HAP-1 (cell line): ENCODE results near the gene ATP2C2.

Experiments
- DNase-seq, 2 experiments: peaks; one replicate each; pipeline ENCODE4 v3.0.0-alpha.2; 2016 to 2020; ENCODE audit warnings: low spot score in 2 of 2
- H3K27me3 ChIP-seq: fragments of 250-450 bp; sonication (Bioruptor Pico); 2 replicates; pipeline ENCODE4 v1.5.1; 2020; ENCODE audit warnings: low read depth, mild to moderate bottlenecking, moderate library complexity
- H3K36me3 ChIP-seq: fragments of 250-450 bp; sonication (Bioruptor Pico); replicated peaks from 2 replicates; pipeline ENCODE4 v1.5.1; 2020; ENCODE audit warnings: mild to moderate bottlenecking
- H3K4me1 ChIP-seq: fragments of 250-450 bp; sonication (Bioruptor Pico); 2 replicates; pipeline ENCODE4 v1.5.1; 2020; ENCODE audit warnings: mild to moderate bottlenecking
- H3K4me3 ChIP-seq: fragments of 250-450 bp; sonication (Bioruptor Pico); 2 replicates; pipeline ENCODE4 v1.5.1; 2020; ENCODE audit warnings: mild to moderate bottlenecking, moderate library complexity
- H3K9me3 ChIP-seq: fragments of 250-450 bp; sonication (Bioruptor Pico); 2 replicates; pipeline ENCODE4 v1.5.1; 2020; ENCODE audit warnings: mild to moderate bottlenecking, moderate library complexity
- in situ Hi-C: fragments of 300-500 bp; cut with MboI; formaldehyde crosslinking; loops from 3 replicates; pipeline ENCODE4 v1.14.3; 2020; ENCODE audit warnings: low sequenced_read_pairs, inconsistent platforms, mixed read lengths

ATP2C2 gene

DNA sequence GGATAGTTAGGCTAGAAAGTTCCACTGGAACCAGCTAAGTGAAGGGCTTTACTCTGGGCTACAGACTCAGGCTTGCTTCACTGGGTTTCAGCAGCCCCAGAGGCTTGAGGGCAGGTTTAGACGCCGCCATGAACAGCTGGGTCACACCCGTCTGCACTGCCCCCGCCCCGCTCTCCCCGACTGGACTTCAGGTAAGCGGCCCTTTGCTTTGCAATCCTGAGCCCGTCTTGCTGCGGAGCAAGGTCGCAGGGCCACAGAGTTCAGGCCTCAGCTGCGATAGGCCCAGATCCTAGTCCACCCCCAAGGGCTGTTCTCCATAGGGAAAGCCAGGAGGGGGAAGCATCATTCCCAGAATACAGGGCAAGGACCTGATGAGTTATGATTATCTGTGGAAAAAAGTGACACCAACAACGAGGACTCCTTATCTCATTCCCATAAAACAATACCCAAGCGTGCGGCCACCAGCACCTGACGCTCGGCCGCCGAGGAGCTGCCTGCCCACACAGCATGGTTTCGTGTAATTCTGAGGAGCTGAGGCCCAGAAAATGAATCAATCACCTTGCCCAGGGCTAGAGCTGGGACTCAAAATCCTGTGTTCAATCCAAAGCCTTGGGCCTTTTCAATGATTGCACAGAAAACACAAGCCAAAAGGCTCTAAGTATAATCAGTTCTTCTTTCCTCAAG is 115.7 kb downstream of the ATP2C2 start:
- Histone ChIP-seq H3K36me3 (no peaks in the 10 kb centered on the region; the same call in none of the 2 replicates), H3K9me3 (no peaks in the 10 kb centered on the region), H3K4me1 (no peaks in the 10 kb centered on the region), H3K27me3 (no peaks in the 10 kb centered on the region), H3K4me3 (no peak overlapping the region)
- DNase-seq: no peak
- in situ Hi-C loops: loop anchor here (10.0 kb wide), 2 partner anchors 399 to 519 kb away; partner anchors contain the start of gene NECAB2

DNA sequence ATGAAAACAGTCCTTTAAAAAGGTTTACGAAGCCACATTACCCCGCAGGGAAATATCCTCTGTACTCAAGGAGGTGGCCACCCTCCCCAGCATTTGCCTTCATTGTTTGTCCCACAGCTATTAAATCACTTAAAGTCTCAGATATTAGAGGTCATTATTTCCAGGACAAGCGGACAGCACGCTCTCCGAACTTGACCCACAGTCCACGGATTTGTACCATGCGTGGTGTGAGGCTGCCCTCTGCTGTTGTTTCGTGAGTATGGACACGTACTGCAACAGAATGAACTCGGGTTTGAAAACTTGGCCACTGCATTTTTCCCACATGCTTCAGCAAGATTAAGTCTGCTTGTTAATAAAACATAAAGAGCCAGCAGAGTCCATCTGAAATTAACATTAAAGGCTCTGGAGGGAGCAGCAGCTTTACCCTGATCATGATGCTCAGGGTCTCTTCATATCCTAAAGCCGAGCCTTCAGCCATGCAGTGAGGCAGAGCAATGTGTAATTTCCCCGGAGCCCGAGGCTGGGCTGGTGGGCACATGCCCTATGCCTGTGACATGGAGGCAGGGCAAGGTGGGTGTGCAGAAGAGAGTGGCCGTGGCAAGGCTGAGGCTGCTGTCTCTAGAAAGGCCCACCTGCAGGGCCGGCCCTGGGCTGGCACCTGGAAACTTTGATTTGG is 116.4 kb downstream of the ATP2C2 start:
- H3K4me1 ChIP-seq: no peaks in the 10 kb centered on the region
- no peaks in the 10 kb centered on the region for H3K27me3 ChIP-seq
- DNase-seq: peak; percentile 30 to 73
- no peaks in the 10 kb centered on the region for H3K9me3 ChIP-seq
- in situ Hi-C loops: loop anchor here (10.0 kb wide), 2 partner anchors 400 to 520 kb away; partner anchors contain the start of gene NECAB2
- H3K4me3 ChIP-seq: no peak overlapping the region
- no peaks in the 10 kb centered on the region; the same call in none of the 2 replicates for H3K36me3 ChIP-seq

DNA sequence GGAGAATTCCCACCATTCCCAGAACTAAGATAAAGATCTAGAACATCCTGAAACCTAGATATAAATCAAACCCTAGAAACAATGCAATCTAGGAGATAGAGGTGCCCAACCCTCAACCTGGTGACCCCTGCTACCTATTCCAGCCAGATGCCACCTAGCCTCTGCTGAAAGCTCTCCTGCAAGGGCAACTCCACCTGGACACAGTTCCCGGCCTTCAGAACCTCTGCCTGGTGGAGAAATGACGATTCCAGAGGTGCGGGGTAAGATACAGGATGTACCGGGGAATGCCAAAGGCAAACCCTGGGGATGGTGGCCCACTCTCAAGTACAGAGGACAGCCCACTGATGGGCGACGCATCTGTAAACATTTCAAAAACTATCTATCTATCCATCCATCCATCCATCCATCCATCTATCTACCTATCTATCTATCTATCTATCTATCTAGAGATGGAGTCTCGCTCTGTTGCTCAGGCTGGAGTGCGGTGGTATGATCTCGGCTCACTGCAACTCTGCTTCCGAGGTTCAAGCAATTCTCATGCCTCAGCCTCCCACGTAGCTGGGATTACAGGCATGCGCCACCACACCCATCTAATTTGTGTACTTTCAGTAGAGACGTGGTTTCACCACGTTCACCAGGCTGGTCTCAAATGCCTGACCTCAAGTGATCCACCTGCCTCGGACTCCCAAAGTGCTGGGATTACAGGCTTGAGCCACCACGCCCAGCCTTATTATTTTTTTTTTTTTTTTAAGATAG is 117.1 kb downstream of the ATP2C2 start:
- Histone ChIP-seq H3K9me3 (no peaks in the 10 kb centered on the region), H3K4me3 (no peak overlapping the region), H3K27me3 (no peaks in the 10 kb centered on the region), H3K36me3 (no peaks in the 10 kb centered on the region; the same call in none of the 2 replicates), H3K4me1 (no peaks in the 10 kb centered on the region)
- DNase-seq: no peak
- in situ Hi-C loops: loop anchor here (10.0 kb wide), 2 partner anchors 401 to 521 kb away; partner anchors contain the start of gene NECAB2

DNA sequence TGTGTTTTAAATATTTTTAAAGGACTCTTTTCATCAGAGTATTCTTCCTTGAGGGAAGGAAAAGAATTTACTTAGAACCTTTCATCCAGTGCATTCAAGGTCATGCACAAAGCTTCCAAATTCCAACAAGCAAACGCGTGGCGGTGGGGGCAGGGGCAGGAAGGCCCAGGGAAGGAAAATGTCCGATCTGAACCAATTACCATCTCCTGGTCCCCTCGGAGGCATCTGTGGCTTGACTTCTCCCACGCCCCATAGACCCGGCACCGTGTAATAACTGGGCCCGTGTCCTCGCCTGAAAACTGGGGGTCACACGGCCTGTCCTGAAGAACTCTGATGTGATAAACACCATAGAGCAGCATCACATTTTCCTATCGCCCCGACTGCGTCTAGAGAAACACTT is 117.8 kb downstream of the ATP2C2 start:
- DNase-seq: no peak
- in situ Hi-C loops: loop anchor here (10.0 kb wide), 2 partner anchors 401 to 521 kb away; partner anchors contain the start of gene NECAB2
- H3K4me3 ChIP-seq: no peak overlapping the region
- H3K36me3 ChIP-seq: no peaks in the 10 kb centered on the region; the same call in none of the 2 replicates
- no peaks in the 10 kb centered on the region for H3K27me3 ChIP-seq
- H3K4me1 ChIP-seq: no peaks in the 10 kb centered on the region
- no peaks in the 10 kb centered on the region for H3K9me3 ChIP-seq

- Histone ChIP-seq H3K36me3 (no peaks in the 10 kb centered on the region; the same call in none of the 2 replicates), H3K4me1 (no peaks in the 10 kb centered on the region), H3K27me3 (no peaks in the 10 kb centered on the region), H3K4me3 (no peak overlapping the region), H3K9me3 (no peaks in the 10 kb centered on the region)
- DNase-seq: no peak
- in situ Hi-C loops: loop anchor here (10.0 kb wide), 2 partner anchors 402 to 522 kb away; partner anchors contain the start of gene NECAB2
Measured at GRCh38 chr16:84486551-84487235, 118.4 kb downstream of the ATP2C2 start.

DNA sequence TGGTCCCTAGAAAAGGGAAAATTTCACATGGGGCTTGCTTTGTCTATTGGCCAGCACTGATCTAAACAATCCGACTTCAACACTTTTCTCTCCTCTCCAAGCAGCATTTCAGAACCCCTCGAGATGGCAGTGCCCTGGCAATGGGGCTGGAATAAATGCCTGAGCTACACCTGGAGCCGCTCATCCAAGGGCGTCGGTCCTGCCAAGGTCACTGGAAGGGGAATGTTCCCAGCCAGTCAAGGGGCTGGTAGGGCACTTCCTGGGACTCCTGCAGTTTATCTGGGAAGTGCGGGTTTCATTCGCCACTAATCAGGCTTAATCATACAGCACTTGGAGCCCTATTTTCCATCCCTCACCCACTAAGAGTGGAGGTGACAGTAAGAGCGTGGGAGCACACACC is 119.0 kb downstream of the ATP2C2 start:
- no peaks in the 10 kb centered on the region for H3K9me3 ChIP-seq
- no peak for DNase-seq
- no peaks in the 10 kb centered on the region; the same call in none of the 2 replicates for H3K36me3 ChIP-seq

DNA sequence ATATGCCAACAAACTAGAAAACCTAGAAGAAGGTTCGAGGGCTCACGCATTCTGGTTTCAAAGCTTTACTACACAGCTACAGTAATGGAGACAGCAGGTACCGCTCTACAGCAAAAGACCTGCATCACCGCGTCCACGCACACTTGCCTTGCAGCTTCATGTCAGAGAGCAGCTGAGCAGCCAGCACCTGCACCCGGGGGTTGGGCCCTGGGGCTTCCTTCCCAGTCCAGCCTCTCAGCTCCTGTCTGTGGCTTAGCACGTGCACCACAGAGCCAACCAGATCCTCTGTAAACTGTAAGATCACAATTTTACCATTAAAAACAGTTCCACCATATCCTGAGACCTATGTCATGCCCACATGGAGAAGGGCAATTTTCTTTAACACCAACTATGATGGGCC is 120.8 kb downstream of the ATP2C2 start:
- in situ Hi-C loops: loop anchor here (10.0 kb wide), 2 partner anchors 404 to 524 kb away; partner anchors contain the start of gene NECAB2
- Histone ChIP-seq H3K27me3 (no peaks in the 10 kb centered on the region), H3K4me1 (no peaks in the 10 kb centered on the region), H3K36me3 (peaks cover 2% of the 10 kb centered on the region), H3K9me3 (no peaks in the 10 kb centered on the region), H3K4me3 (no peak overlapping the region)
- no peak for DNase-seq

More for the DNA sequence above, 119.0 kb downstream of the ATP2C2 start:
- Histone ChIP-seq H3K27me3 (no peaks in the 10 kb centered on the region), H3K4me3 (no peak overlapping the region), H3K4me1 (no peaks in the 10 kb centered on the region)
- in situ Hi-C loops: loop anchor here (10.0 kb wide), 2 partner anchors 403 to 523 kb away; partner anchors contain the start of gene NECAB2

DNA sequence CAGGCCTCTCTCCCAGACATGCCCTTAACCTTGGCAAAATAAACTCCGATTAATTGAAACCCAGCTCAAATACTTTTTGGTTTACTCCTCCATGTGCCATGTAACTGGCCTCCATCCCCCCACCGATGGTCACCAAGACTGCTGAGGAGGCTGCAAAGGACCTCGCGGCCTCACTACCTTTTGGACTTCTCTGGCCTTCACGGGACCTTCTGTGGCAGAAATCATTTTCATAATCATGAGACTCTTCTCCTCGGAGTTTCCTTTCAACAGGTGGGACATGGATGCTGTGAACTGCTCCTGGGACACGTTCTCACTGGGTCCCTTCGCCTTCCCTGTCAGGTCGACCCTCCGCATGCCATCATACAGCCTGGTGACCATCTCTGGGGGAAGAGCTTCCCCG is 127.2 kb downstream of the ATP2C2 start:
- Histone ChIP-seq H3K36me3 (peaks cover 2% of the 10 kb centered on the region; the same call in 1 of the 2 replicates), H3K4me3 (no peak overlapping the region), H3K27me3 (no peaks in the 10 kb centered on the region), H3K4me1 (no peaks in the 10 kb centered on the region), H3K9me3 (no peaks in the 10 kb centered on the region)
- in situ Hi-C loops: no loop called here
- no peak for DNase-seq

DNA sequence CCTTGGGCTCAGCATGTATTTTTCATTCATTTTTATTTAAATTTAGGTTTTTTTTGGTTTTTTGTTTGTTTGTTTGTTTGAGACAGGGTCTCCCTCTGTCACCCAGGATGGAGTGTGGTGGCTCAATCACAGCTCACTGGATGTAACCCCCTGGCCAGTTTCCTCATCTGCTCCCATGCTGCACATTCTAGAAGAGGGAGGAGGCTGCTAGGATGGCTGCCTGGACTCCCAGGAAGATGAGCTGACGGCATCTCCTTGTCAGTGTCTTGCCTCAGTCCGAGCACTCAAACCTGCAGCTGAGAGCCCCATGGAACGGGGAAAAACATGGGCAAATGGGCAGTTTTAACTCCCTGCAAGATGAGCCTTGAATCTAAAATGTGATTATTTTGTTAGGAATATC is 128.7 kb downstream of the ATP2C2 start:
- no peak for DNase-seq
- Histone ChIP-seq H3K4me3 (no peak overlapping the region), H3K4me1 (no peaks in the 10 kb centered on the region), H3K9me3 (no peaks in the 10 kb centered on the region), H3K36me3 (0 out of 2 replicates have a peak, but pooled peaks cover 2% of the 10 kb centered on the region), H3K27me3 (no peaks in the 10 kb centered on the region)
- in situ Hi-C loops: no loop called here

DNA sequence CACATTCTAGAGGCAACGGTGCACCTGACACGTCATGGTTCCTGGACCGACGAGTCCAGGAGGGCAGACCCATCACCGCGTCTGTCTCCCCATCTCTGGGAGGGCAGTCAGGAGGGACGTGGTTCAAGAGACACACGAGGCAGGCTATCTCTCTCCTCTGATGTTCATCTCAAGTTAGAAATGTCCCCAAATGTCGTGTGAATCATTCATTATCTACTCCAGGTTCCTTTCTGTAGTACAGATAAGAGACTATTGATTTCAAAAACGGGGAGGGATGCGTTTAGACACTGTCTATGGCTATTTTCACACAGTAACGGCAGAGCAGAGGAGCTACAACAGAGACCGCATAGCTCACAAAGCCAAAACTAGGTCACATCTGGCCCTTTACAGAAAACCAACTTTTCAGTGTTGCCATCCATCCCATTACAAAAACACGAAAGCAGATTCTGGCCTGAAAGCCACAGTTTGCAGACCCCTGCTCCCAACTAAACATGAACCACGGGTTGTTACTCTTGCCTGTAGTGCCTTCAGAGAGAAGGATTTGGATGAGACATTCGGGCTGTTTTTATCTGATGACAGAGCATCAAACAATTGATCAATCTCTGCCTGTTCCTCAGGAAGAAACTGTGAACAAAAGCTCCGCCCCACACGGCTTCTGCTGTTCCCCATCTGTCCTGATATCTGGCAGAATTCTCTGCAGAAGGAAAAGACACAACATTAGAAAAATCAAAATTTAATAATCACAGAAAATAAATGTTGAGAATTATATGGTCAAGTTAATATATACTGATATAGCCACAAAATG is 129.3 kb downstream of the ATP2C2 start:
- Histone ChIP-seq H3K27me3 (no peaks in the 10 kb centered on the region), H3K4me3 (no peak overlapping the region), H3K9me3 (no peaks in the 10 kb centered on the region), H3K4me1 (no peaks in the 10 kb centered on the region), H3K36me3 (0 out of 2 replicates have a peak, but pooled peaks cover 2% of the 10 kb centered on the region)
- DNase-seq: no peak
- in situ Hi-C loops: no loop called here

DNA sequence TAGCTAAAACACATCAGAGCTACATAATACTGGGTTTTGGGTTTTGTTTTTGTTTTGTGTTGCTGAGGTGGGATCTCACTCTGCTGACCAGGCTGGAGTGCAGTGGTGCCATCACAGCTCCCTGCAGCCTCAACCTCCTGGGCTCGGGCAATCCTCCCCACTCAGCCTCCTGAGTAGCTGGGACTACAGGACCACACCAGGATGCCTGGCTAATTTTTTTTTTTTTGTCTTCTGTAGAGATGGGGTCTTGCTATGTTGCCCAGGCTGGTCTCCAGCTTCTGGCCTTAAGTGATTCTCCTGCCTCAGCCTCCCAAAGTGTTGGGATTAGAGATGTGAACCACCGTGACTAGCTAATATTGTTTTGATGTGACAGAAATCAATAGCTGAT is 129.9 kb downstream of the ATP2C2 start:
- Histone ChIP-seq H3K4me3 (no peak overlapping the region), H3K4me1 (no peaks in the 10 kb centered on the region), H3K27me3 (no peaks in the 10 kb centered on the region), H3K9me3 (no peaks in the 10 kb centered on the region), H3K36me3 (0 out of 2 replicates have a peak, but pooled peaks cover 2% of the 10 kb centered on the region)
- in situ Hi-C loops: no loop called here
- DNase-seq: no peak

DNA sequence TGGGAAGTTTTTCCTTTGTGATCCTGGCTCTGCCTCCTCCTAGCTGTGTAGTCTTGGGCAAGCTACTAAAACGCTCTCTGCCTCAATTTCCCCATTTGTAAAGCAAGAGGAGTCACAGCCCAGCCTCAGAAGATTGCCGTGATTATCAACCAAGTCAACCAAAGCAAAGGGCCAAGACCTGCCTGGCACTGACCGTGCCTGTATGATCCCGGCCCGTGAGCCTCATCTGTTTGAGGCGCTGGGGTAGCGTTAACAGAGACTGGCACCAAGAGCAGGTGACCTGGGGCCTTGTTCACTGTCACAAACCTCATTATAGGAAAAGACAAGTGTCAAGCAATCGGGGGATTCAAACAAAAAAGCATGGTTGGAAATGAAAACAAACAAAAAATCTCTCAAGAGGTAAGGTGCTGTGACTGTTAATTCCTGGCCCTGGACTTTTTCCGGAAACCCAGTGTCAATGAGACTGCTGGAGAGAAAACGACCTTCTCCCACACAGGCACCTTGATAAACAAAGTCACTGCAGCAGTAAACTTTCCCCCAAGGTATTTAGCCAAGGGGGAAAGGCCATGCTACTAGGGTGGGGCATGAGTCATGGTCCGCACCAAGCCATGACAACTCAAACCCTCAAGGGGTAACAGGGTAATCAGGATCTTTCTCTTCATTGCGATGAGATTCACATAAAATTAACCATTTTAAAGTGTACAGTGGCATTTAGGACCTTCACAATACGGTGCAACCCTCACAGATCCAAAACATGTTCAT is 130.7 kb downstream of the ATP2C2 start:
- Histone ChIP-seq H3K4me1 (no peaks in the 10 kb centered on the region; the same call in 1 of the 2 replicates), H3K4me3 (no peak overlapping the region), H3K36me3 (0 out of 2 replicates have a peak, but pooled peaks cover 1% of the 10 kb centered on the region), H3K9me3 (no peaks in the 10 kb centered on the region), H3K27me3 (no peaks in the 10 kb centered on the region)
- no peak for DNase-seq
- in situ Hi-C loops: no loop called here
